Upper lobe of left lung (tissue), 4 donors: Measurements from ENCODE around the gene SLC25A48.

Experiments used
- CTCF ChIP-seq, 6 experiments: fragments of 450-650 bp in 4 of 6; fragments of 200-600 bp in 2 of 6; sonication (generic) in 2 of 6; IDR thresholded peaks; one replicate each; pipeline ENCODE4 v1.5.1; 2016 to 2019; ENCODE audit warnings: antibody characterized with exemption in 6 of 6
- EP300 ChIP-seq, 4 donors: sonication (generic); formaldehyde crosslinking; IDR thresholded peaks; one replicate each; pipeline ENCODE4 v1.5.1; 2017; ENCODE audit warnings: antibody characterized with exemption in 4 of 4, control low read depth in 2 of 4
- POLR2A ChIP-seq, 4 donors: fragments of 450-650 bp; IDR thresholded peaks; one replicate each; pipeline ENCODE4 v1.5.1; 2016 to 2017; ENCODE audit warnings: antibody characterized with exemption in 4 of 4, mild to moderate bottlenecking in 2 of 4
- POLR2AphosphoS5 ChIP-seq, 2 donors: sonication (generic); formaldehyde crosslinking; IDR thresholded peaks; one replicate each; pipeline ENCODE4 v1.5.1; 2017; ENCODE audit warnings: antibody characterized with exemption in 2 of 2

GRCh38 chr5:135829681-135830383 lies 4.6 kb upstream of the SLC25A48 start:
- TF ChIP-seq CTCF (IDR thresholded peaks at IDR 0.05): peak; percentile 20 to 68 (median 46)
- no peak for TF ChIP-seq EP300 (IDR thresholded peaks at IDR 0.05)
- no peak for TF ChIP-seq POLR2A (IDR thresholded peaks at IDR 0.05)
- TF ChIP-seq POLR2AphosphoS5 (IDR thresholded peaks at IDR 0.05): no peak
